HCT116 (cell line): ENCODE data around the gene PCNT. TPM values are rescaled to one million over a fixed set of nuclear protein-coding genes. Genes with fewer than 3 reads are reported as not detected.

Source experiments
- ATAC-seq: fragments of 200-7000 bp; cut with Tn5 transposase; 2 replicates; pipeline ENCODE4 v1.9.1; 2020; ENCODE audit warnings: mild to moderate bottlenecking, moderate library complexity
- BruUV-seq: library from RNA; stranded (reverse); fragments of 400-500 nt; replicated peaks from 2 replicates; lab custom pipeline; 2021; lab: Mats Ljungman, UMichigan
- CTCF ChIA-PET: fragments of 300-600 bp; sonication (Branson Sonifier 250); formaldehyde crosslinking; loops from one replicate; lab custom pipeline; 2021; ENCODE audit warnings: antibody characterized with exemption; lab: Charles Lee
- POLR2A ChIA-PET: fragments of 300-600, 350-600 bp; sonication (Branson Sonifier 250); formaldehyde crosslinking; loops from one replicate; lab custom pipeline; 2021; ENCODE audit warnings: antibody characterized with exemption; lab: Charles Lee
- RAD21 ChIA-PET, 2 experiments: fragments of 300-600 bp; sonication (Branson Sonifier 250); formaldehyde crosslinking; loops; one replicate each; lab custom pipeline; 2023; ENCODE audit warnings: low total read pairs in 2 of 2; ENCODE audit not compliant: uncharacterized antibody in 2 of 2, unreplicated experiment in 2 of 2, low non-redundant PET in 1 of 2; lab: Charles Lee
- DNase-seq: peaks from one replicate; pipeline ENCODE4 v3.0.0-alpha.2; 2010; ENCODE audit warnings: low read depth, low spot score
- H2AFZ ChIP-seq: fragments of 200-600 bp; shearing (Covaris generic), sonication (generic); 2 replicates; pipeline ENCODE4 v1.6.1; 2017; ENCODE audit warnings: low read depth, mixed run types, mixed read lengths, antibody characterized with exemption, low read length; ENCODE audit not compliant: poor library complexity, severe bottlenecking
- H3K27ac ChIP-seq: 2 replicates; pipeline ENCODE4 v1.5.1; 2012; ENCODE audit warnings: low read depth, low read length
- H3K27me3 ChIP-seq: fragments of 200-600 bp; sonication (generic); 2 replicates; pipeline ENCODE4 v1.6.1; 2016; ENCODE audit warnings: mixed run types, low read length, mixed read lengths; ENCODE audit not compliant: insufficient read depth
- H3K36me3 ChIP-seq, 2 experiments: fragments of 200-500 bp in 1 of 2; fragments of 200-600 bp in 1 of 2; sonication (Bioruptor generic) in 1 of 2; sonication (generic) in 1 of 2; 2 replicates each; pipeline versions ENCODE4 v1.5.1 to v1.6.1; 2014 to 2016; ENCODE audit warnings: low read length in 2 of 2, inconsistent platforms in 1 of 2, mixed read lengths in 1 of 2, mixed run types in 1 of 2; ENCODE audit not compliant: insufficient read depth in 2 of 2, control insufficient read depth in 1 of 2
- H3K4me1 ChIP-seq, 2 experiments: fragments of 200-600 bp in 1 of 2; sonication (generic) in 1 of 2; 2 replicates each; pipeline versions ENCODE4 v1.5.1 to v1.6.1; 2012 to 2017; ENCODE audit warnings: low read length in 2 of 2, inconsistent platforms in 1 of 2, mild to moderate bottlenecking in 1 of 2, mixed read lengths in 1 of 2, mixed run types in 1 of 2, moderate library complexity in 1 of 2; ENCODE audit not compliant: insufficient read depth in 2 of 2, control insufficient read depth in 1 of 2
- H3K4me2 ChIP-seq: fragments of 200-600 bp; sonication (generic); 2 replicates; pipeline ENCODE4 v1.6.1; 2017; ENCODE audit warnings: mixed run types, low read length, mixed read lengths
- H3K4me3 ChIP-seq, 2 experiments: fragments of 200-600 bp in 1 of 2; sonication (generic) in 1 of 2; replicated peaks in 1 of 2; 2 replicates each; pipeline ENCODE4 v1.5.1; 2011 to 2016; ENCODE audit warnings: low read length in 2 of 2, control low read depth in 1 of 2, low read depth in 1 of 2, mild to moderate bottlenecking in 1 of 2, mixed read lengths in 1 of 2, mixed run types in 1 of 2
- H3K79me2 ChIP-seq: fragments of 200-600 bp; sonication (generic); 2 replicates; pipeline ENCODE4 v1.6.1; 2017; ENCODE audit warnings: mild to moderate bottlenecking, mixed run types, low read length, moderate library complexity, mixed read lengths; ENCODE audit not compliant: insufficient read depth
- H3K9ac ChIP-seq: fragments of 200-600 bp; sonication (generic); 2 replicates; pipeline ENCODE4 v1.6.1; 2016; ENCODE audit warnings: low read length, mixed read lengths
- H3K9me2 ChIP-seq: fragments of 200-600 bp; sonication (generic), shearing (Covaris generic); 2 replicates; pipeline ENCODE4 v1.6.1; 2017; ENCODE audit warnings: mixed run types, mild to moderate bottlenecking, moderate library complexity; ENCODE audit not compliant: insufficient read depth
- H3K9me3 ChIP-seq, 2 experiments: fragments of 200-500 bp in 1 of 2; fragments of 200-600 bp in 1 of 2; sonication (Bioruptor generic) in 1 of 2; sonication (generic) in 1 of 2; 2 replicates each; pipeline ENCODE4 v1.6.1; 2014 to 2017; ENCODE audit warnings: low read length in 2 of 2, mixed read lengths in 2 of 2, inconsistent platforms in 1 of 2, low read depth in 1 of 2, mild to moderate bottlenecking in 1 of 2, mixed run types in 1 of 2, moderate library complexity in 1 of 2; ENCODE audit not compliant: control insufficient read depth in 1 of 2, insufficient read depth in 1 of 2
- H4K20me1 ChIP-seq: fragments of 200-600 bp; sonication (generic), shearing (Covaris generic); 2 replicates; pipeline ENCODE4 v1.6.1; 2017; ENCODE audit warnings: mixed run types, mild to moderate bottlenecking, moderate library complexity; ENCODE audit not compliant: insufficient read depth
- CBX3 ChIP-seq: IDR thresholded peaks from 2 replicates; pipeline ENCODE4 v1.6.1; 2012; ENCODE audit warnings: low read depth
- CEBPB ChIP-seq: IDR thresholded peaks from 2 replicates; pipeline ENCODE4 v1.6.1; 2012; ENCODE audit warnings: low read depth
- CTCF ChIP-seq, 3 experiments: fragments of 200-600 bp in 1 of 3; sonication (generic) in 1 of 3; IDR thresholded peaks in 2 of 3; conservative IDR thresholded peaks in 1 of 3; 2 replicates each; pipeline ENCODE4 v1.5.1; 2012 to 2017; ENCODE audit warnings: low read depth in 2 of 3, low read length in 2 of 3, antibody characterized with exemption in 1 of 3, borderline replicate concordance in 1 of 3, control low read depth in 1 of 3, mild to moderate bottlenecking in 1 of 3, mixed read lengths in 1 of 3, mixed run types in 1 of 3, moderate library complexity in 1 of 3; ENCODE audit not compliant: insufficient read depth in 1 of 3
- EGR1 ChIP-seq: IDR thresholded peaks from 2 replicates; pipeline ENCODE4 v1.6.1; 2012; ENCODE audit warnings: low read depth
- ELF1 ChIP-seq: IDR thresholded peaks from 2 replicates; pipeline ENCODE4 v1.6.1; 2012; ENCODE audit warnings: low read depth, borderline replicate concordance
- EZH2 ChIP-seq: fragments of 200-600 bp; sonication (generic); IDR thresholded peaks from 2 replicates; pipeline ENCODE4 v1.6.1; 2017; ENCODE audit warnings: antibody characterized with exemption, mixed run types
- FOSL1 ChIP-seq: IDR thresholded peaks from 2 replicates; pipeline ENCODE4 v1.6.1; 2012; ENCODE audit warnings: low read depth
- JUND ChIP-seq: IDR thresholded peaks from 2 replicates; pipeline ENCODE4 v1.6.1; 2012
- POLR2AphosphoS5 ChIP-seq: IDR thresholded peaks from 2 replicates; pipeline ENCODE4 v1.6.1; 2011; ENCODE audit warnings: mild to moderate bottlenecking, low read depth, low read length, moderate library complexity
- RAD21 ChIP-seq: IDR thresholded peaks from 2 replicates; pipeline ENCODE4 v1.6.1; 2012; ENCODE audit warnings: low read depth, mild to moderate bottlenecking
- REST ChIP-seq: IDR thresholded peaks from 2 replicates; pipeline ENCODE4 v1.6.1; 2012; ENCODE audit warnings: low read depth
- SIN3A ChIP-seq: IDR thresholded peaks from 2 replicates; pipeline ENCODE4 v1.6.1; 2012; ENCODE audit warnings: low read depth
- SRF ChIP-seq: IDR thresholded peaks from 2 replicates; pipeline ENCODE4 v1.6.1; 2012; ENCODE audit warnings: low read depth
- YY1 ChIP-seq: IDR thresholded peaks from 2 replicates; pipeline ENCODE4 v1.6.1; 2011; ENCODE audit warnings: low read length, low read depth, moderate library complexity, mild to moderate bottlenecking; ENCODE audit not compliant: insufficient replicate concordance; ENCODE audit errors: extremely low read depth
- intact Hi-C: fragments of 100-400 bp; cut with micrococcal nuclease; formaldehyde crosslinking; loops from 2 replicates; pipeline ENCODE4 v1.10.0; 2022
- total RNA-seq: library from RNA; stranded (reverse); gene quantifications from one replicate; pipeline ENCODE4 v1.2.1, GENCODE V29; 2021; ENCODE audit not compliant: unreplicated experiment
- TF ChIP-seq, protein P1 (sequence below): IDR thresholded peaks from 2 replicates; pipeline ENCODE4 v1.6.1; 2011; ENCODE audit warnings: mild to moderate bottlenecking, low read length, moderate library complexity; ENCODE audit not compliant: insufficient replicate concordance; ENCODE audit errors: extremely low read depth

The PCNT gene
- total RNA-seq, 1 experiment from 2014 or later, result 43.6 TPM

DNA sequence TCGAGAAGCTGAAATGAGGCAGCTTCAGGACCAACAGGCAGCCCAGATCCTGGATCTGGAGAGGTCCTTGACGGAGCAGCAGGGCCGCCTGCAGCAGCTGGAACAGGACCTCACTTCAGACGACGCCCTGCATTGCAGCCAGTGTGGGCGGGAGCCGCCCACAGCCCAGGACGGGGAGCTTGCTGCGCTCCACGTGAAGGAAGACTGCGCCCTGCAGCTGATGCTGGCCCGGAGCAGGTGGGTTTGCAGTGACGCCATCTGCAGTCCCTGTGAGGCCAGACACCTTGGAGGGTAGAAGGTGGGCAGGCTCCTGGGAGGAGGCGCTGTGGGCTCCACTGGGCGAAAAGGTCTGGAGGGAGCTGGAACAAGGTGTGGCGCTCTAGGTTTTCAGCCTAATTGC lies 39.7 kb downstream of the PCNT start (continued):
- no peak for TF ChIP-seq REST

DNA sequence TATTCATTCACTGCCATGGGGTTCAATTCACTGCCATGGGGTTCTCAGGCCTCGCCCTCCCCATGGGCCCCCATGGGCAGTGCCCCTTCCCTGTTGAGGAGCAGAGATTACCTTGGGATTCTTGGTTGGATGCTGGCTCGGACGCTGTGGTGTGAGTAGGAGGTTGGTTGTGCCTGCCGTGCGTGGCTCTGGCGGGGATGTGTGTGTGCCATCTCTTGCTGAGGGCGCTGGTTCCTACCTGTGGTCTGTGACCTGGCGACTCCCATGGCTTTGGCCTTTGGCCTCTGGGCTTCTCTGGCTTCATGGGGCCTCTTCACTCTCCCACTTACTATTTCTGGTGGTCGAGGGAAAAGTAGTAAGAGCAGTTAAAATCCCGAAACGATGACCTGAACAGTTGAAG lies 42.1 kb downstream of the PCNT start:
- BruUV-seq, result no TSS peak
- TF ChIP-seq JUND (no peak), POLR2AphosphoS5 (no peak), CTCF (IDR thresholded peaks at IDR 0.05 in 2 of 3, conservative IDR thresholded peaks at IDR 0.05 in 1 of 3; ENCODE audit: borderline replicate concordance in 1 of 3, insufficient read depth in 1 of 3, low read depth in 2 of 3, low read length in 2 of 3) (no peak), SRF (no peak), RAD21 (no peak), SIN3A (no peak), CBX3 (no peak), EZH2 (no peak), YY1 (no peak), REST (no peak), FOSL1 (no peak), EGR1 (no peak), ELF1 (no peak), CEBPB (no peak)
- TF ChIP-seq, protein P1, sequence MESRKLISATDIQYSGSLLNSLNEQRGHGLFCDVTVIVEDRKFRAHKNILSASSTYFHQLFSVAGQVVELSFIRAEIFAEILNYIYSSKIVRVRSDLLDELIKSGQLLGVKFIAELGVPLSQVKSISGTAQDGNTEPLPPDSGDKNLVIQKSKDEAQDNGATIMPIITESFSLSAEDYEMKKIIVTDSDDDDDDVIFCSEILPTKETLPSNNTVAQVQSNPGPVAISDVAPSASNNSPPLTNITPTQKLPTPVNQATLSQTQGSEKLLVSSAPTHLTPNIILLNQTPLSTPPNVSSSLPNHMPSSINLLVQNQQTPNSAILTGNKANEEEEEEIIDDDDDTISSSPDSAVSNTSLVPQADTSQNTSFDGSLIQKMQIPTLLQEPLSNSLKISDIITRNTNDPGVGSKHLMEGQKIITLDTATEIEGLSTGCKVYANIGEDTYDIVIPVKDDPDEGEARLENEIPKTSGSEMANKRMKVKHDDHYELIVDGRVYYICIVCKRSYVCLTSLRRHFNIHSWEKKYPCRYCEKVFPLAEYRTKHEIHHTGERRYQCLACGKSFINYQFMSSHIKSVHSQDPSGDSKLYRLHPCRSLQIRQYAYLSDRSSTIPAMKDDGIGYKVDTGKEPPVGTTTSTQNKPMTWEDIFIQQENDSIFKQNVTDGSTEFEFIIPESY, result no peak

More for the DNA sequence above, 42.1 kb downstream of the PCNT start:
- Histone ChIP-seq H4K20me1 (no peaks in the 10 kb centered on the region; the same call in 1 of the 2 replicates), H3K79me2 (peaks cover 21% of the 10 kb centered on the region), H3K4me3 (no peak overlapping the region), H3K4me1 (no peaks in the 10 kb centered on the region), H3K36me3 (peaks cover 2 to 21% of the 10 kb centered on the region in 2 experiments), H3K27ac (no peak overlapping the region), H3K4me2 (no peak overlapping the region), H3K9me2 (no peaks in the 10 kb centered on the region), H3K27me3 (no peaks in the 10 kb centered on the region), H2AFZ (no peak overlapping the region), H3K9ac (no peak overlapping the region), H3K9me3 (no peaks in the 10 kb centered on the region)
- intact Hi-C loops, result no loop called here
- ChIA-PET POLR2A (no interaction called here), CTCF (no interaction called here), RAD21 (no interaction called here)
- no peak for ATAC-seq
- no peak for DNase-seq
